HCT116 (cell line): Measurements from ENCODE around the gene THUMPD2. TPM values are rescaled to one million over a fixed set of nuclear protein-coding genes. Genes with fewer than 3 reads are reported as not detected.

Experiments
- ATAC-seq: fragments of 200-7000 bp; cut with Tn5 transposase; 2 replicates; pipeline ENCODE4 v1.9.1; 2020; ENCODE audit warnings: mild to moderate bottlenecking, moderate library complexity
- BruUV-seq: library from RNA; stranded (reverse); fragments of 400-500 nt; replicated peaks from 2 replicates; lab custom pipeline; 2021; lab: Mats Ljungman, UMichigan
- CTCF ChIA-PET: fragments of 300-600 bp; sonication (Branson Sonifier 250); formaldehyde crosslinking; loops from one replicate; lab custom pipeline; 2021; ENCODE audit warnings: antibody characterized with exemption; lab: Charles Lee
- POLR2A ChIA-PET: fragments of 300-600, 350-600 bp; sonication (Branson Sonifier 250); formaldehyde crosslinking; loops from one replicate; lab custom pipeline; 2021; ENCODE audit warnings: antibody characterized with exemption; lab: Charles Lee
- RAD21 ChIA-PET, 2 experiments: fragments of 300-600 bp; sonication (Branson Sonifier 250); formaldehyde crosslinking; loops; one replicate each; lab custom pipeline; 2023; ENCODE audit warnings: low total read pairs in 2 of 2; ENCODE audit not compliant: uncharacterized antibody in 2 of 2, unreplicated experiment in 2 of 2, low non-redundant PET in 1 of 2; lab: Charles Lee
- DNase-seq: peaks from one replicate; pipeline ENCODE4 v3.0.0-alpha.2; 2010; ENCODE audit warnings: low read depth, low spot score
- H2AFZ ChIP-seq: fragments of 200-600 bp; shearing (Covaris generic), sonication (generic); 2 replicates; pipeline ENCODE4 v1.6.1; 2017; ENCODE audit warnings: low read depth, mixed run types, mixed read lengths, antibody characterized with exemption, low read length; ENCODE audit not compliant: poor library complexity, severe bottlenecking
- H3K27ac ChIP-seq: 2 replicates; pipeline ENCODE4 v1.5.1; 2012; ENCODE audit warnings: low read depth, low read length
- H3K27me3 ChIP-seq: fragments of 200-600 bp; sonication (generic); 2 replicates; pipeline ENCODE4 v1.6.1; 2016; ENCODE audit warnings: mixed run types, low read length, mixed read lengths; ENCODE audit not compliant: insufficient read depth
- H3K36me3 ChIP-seq, 2 experiments: fragments of 200-500 bp in 1 of 2; fragments of 200-600 bp in 1 of 2; sonication (Bioruptor generic) in 1 of 2; sonication (generic) in 1 of 2; 2 replicates each; pipeline versions ENCODE4 v1.5.1 to v1.6.1; 2014 to 2016; ENCODE audit warnings: low read length in 2 of 2, inconsistent platforms in 1 of 2, mixed read lengths in 1 of 2, mixed run types in 1 of 2; ENCODE audit not compliant: insufficient read depth in 2 of 2, control insufficient read depth in 1 of 2
- H3K4me1 ChIP-seq, 2 experiments: fragments of 200-600 bp in 1 of 2; sonication (generic) in 1 of 2; 2 replicates each; pipeline versions ENCODE4 v1.5.1 to v1.6.1; 2012 to 2017; ENCODE audit warnings: low read length in 2 of 2, inconsistent platforms in 1 of 2, mild to moderate bottlenecking in 1 of 2, mixed read lengths in 1 of 2, mixed run types in 1 of 2, moderate library complexity in 1 of 2; ENCODE audit not compliant: insufficient read depth in 2 of 2, control insufficient read depth in 1 of 2
- H3K4me2 ChIP-seq: fragments of 200-600 bp; sonication (generic); 2 replicates; pipeline ENCODE4 v1.6.1; 2017; ENCODE audit warnings: mixed run types, low read length, mixed read lengths
- H3K4me3 ChIP-seq, 2 experiments: fragments of 200-600 bp in 1 of 2; sonication (generic) in 1 of 2; replicated peaks in 1 of 2; 2 replicates each; pipeline ENCODE4 v1.5.1; 2011 to 2016; ENCODE audit warnings: low read length in 2 of 2, control low read depth in 1 of 2, low read depth in 1 of 2, mild to moderate bottlenecking in 1 of 2, mixed read lengths in 1 of 2, mixed run types in 1 of 2
- H3K79me2 ChIP-seq: fragments of 200-600 bp; sonication (generic); 2 replicates; pipeline ENCODE4 v1.6.1; 2017; ENCODE audit warnings: mild to moderate bottlenecking, mixed run types, low read length, moderate library complexity, mixed read lengths; ENCODE audit not compliant: insufficient read depth
- H3K9ac ChIP-seq: fragments of 200-600 bp; sonication (generic); 2 replicates; pipeline ENCODE4 v1.6.1; 2016; ENCODE audit warnings: low read length, mixed read lengths
- H3K9me2 ChIP-seq: fragments of 200-600 bp; sonication (generic), shearing (Covaris generic); 2 replicates; pipeline ENCODE4 v1.6.1; 2017; ENCODE audit warnings: mixed run types, mild to moderate bottlenecking, moderate library complexity; ENCODE audit not compliant: insufficient read depth
- H3K9me3 ChIP-seq, 2 experiments: fragments of 200-500 bp in 1 of 2; fragments of 200-600 bp in 1 of 2; sonication (Bioruptor generic) in 1 of 2; sonication (generic) in 1 of 2; 2 replicates each; pipeline ENCODE4 v1.6.1; 2014 to 2017; ENCODE audit warnings: low read length in 2 of 2, mixed read lengths in 2 of 2, inconsistent platforms in 1 of 2, low read depth in 1 of 2, mild to moderate bottlenecking in 1 of 2, mixed run types in 1 of 2, moderate library complexity in 1 of 2; ENCODE audit not compliant: control insufficient read depth in 1 of 2, insufficient read depth in 1 of 2
- H4K20me1 ChIP-seq: fragments of 200-600 bp; sonication (generic), shearing (Covaris generic); 2 replicates; pipeline ENCODE4 v1.6.1; 2017; ENCODE audit warnings: mixed run types, mild to moderate bottlenecking, moderate library complexity; ENCODE audit not compliant: insufficient read depth
- ATF3 ChIP-seq: IDR thresholded peaks from 2 replicates; pipeline ENCODE4 v1.6.1; 2012
- CBX3 ChIP-seq: IDR thresholded peaks from 2 replicates; pipeline ENCODE4 v1.6.1; 2012; ENCODE audit warnings: low read depth
- EGR1 ChIP-seq: IDR thresholded peaks from 2 replicates; pipeline ENCODE4 v1.6.1; 2012; ENCODE audit warnings: low read depth
- FOSL1 ChIP-seq: IDR thresholded peaks from 2 replicates; pipeline ENCODE4 v1.6.1; 2012; ENCODE audit warnings: low read depth
- JUND ChIP-seq: IDR thresholded peaks from 2 replicates; pipeline ENCODE4 v1.6.1; 2012
- MAX ChIP-seq: IDR thresholded peaks from 2 replicates; pipeline ENCODE4 v1.6.1; 2012
- SP1 ChIP-seq: IDR thresholded peaks from 2 replicates; pipeline ENCODE4 v1.6.1; 2012; ENCODE audit warnings: low read depth
- SRF ChIP-seq: IDR thresholded peaks from 2 replicates; pipeline ENCODE4 v1.6.1; 2012; ENCODE audit warnings: low read depth
- TCF7L2 ChIP-seq: IDR thresholded peaks from 2 replicates; pipeline ENCODE4 v1.7.0; 2011; ENCODE audit warnings: borderline replicate concordance, inconsistent platforms; ENCODE audit not compliant: insufficient read depth, insufficient read length; ENCODE audit errors: extremely low read depth
- YY1 ChIP-seq: IDR thresholded peaks from 2 replicates; pipeline ENCODE4 v1.6.1; 2011; ENCODE audit warnings: low read length, low read depth, moderate library complexity, mild to moderate bottlenecking; ENCODE audit not compliant: insufficient replicate concordance; ENCODE audit errors: extremely low read depth
- ZFX ChIP-seq: fragments of 450-650 bp; IDR thresholded peaks from 2 replicates; pipeline ENCODE4 v1.6.1; 2017
- ZNF274 ChIP-seq: fragments of 200-500 bp; sonication (Bioruptor generic); IDR thresholded peaks from 2 replicates; pipeline ENCODE4 v1.6.1; 2014; ENCODE audit warnings: mild to moderate bottlenecking, low read depth, low read length, inconsistent platforms
- intact Hi-C: fragments of 100-400 bp; cut with micrococcal nuclease; formaldehyde crosslinking; loops from 2 replicates; pipeline ENCODE4 v1.10.0; 2022
- total RNA-seq: library from RNA; stranded (reverse); gene quantifications from one replicate; pipeline ENCODE4 v1.2.1, GENCODE V29; 2021; ENCODE audit not compliant: unreplicated experiment

THUMPD2 gene
- total RNA-seq, 1 experiment from 2014 or later: 15.8 TPM

GRCh38 chr2:39821871-39822270, 42.8 kb upstream of the THUMPD2 start (continued):
- no peak for TF ChIP-seq EGR1
- TF ChIP-seq, all 23 proteins: peak for 0

GRCh38 chr2:39816845-39817244, 37.8 kb upstream of the THUMPD2 start:
- H3K9me3 ChIP-seq: no peaks in the 10 kb centered on the region
- DNase-seq: no peak
- RAD21 ChIA-PET: no interaction called here
- intact Hi-C loops: no loop called here
- ATAC-seq: no peak
- TF ChIP-seq MAX (no peak), FOSL1 (no peak), CBX3 (no peak), ZNF274 (no peak), JUND (no peak), SP1 (no peak), ATF3 (no peak), TCF7L2 (no peak), SRF (no peak), ZFX (no peak), YY1 (no peak)
- H3K9ac ChIP-seq: no peak overlapping the region
- BruUV-seq: no TSS peak
- no peak overlapping the region for H3K4me3 ChIP-seq
- no peak overlapping the region for H3K27ac ChIP-seq
- no peak overlapping the region for H2AFZ ChIP-seq
- POLR2A ChIA-PET: no interaction called here
- H3K36me3 ChIP-seq: no peaks in the 10 kb centered on the region
- H3K79me2 ChIP-seq: no peaks in the 10 kb centered on the region
- no peaks in the 10 kb centered on the region for H3K9me2 ChIP-seq
- H4K20me1 ChIP-seq: no peaks in the 10 kb centered on the region
- no peak overlapping the region for H3K4me2 ChIP-seq
- H3K27me3 ChIP-seq: 0 out of 2 replicates have a peak, but pooled peaks cover 5% of the 10 kb centered on the region
- CTCF ChIA-PET: no interaction called here
- no peaks in the 10 kb centered on the region for H3K4me1 ChIP-seq
